Colonic mucosa (tissue), 4 donors: ENCODE results near the gene MAD1L1. TPM values are rescaled to one million over a fixed set of nuclear protein-coding genes. Genes with fewer than 3 reads are reported as not detected.

Source experiments
- DNase-seq: peaks from one replicate; pipeline ENCODE4 v3.0.0-alpha.2; 2020
- H3K27ac ChIP-seq: fragments of 200-600 bp; one replicate; pipeline ENCODE4 v1.8.0; 2021
- H3K27me3 ChIP-seq: fragments of 200-600 bp; one replicate; pipeline ENCODE4 v1.8.0; 2021
- H3K36me3 ChIP-seq: fragments of 200-600 bp; one replicate; pipeline ENCODE4 v1.8.0; 2021
- H3K4me1 ChIP-seq: fragments of 200-600 bp; one replicate; pipeline ENCODE4 v1.8.0; 2021; ENCODE audit warnings: mild to moderate bottlenecking
- H3K4me3 ChIP-seq: fragments of 200-600 bp; one replicate; pipeline ENCODE4 v1.8.0; 2021
- H3K9ac ChIP-seq, 2 donors: one replicate each; pipeline ENCODE4 v1.7.0; 2013; ENCODE audit warnings: control low read depth in 2 of 2, low read depth in 2 of 2, low read length in 2 of 2
- H3K9me3 ChIP-seq: fragments of 200-600 bp; one replicate; pipeline ENCODE4 v1.8.0; 2021
- intact Hi-C: fragments of 100-400 bp; cut with DNase I; formaldehyde crosslinking; loops from one replicate; pipeline ENCODE4 v1.14.1; 2022
- total RNA-seq, 2 donors: library from RNA; stranded (reverse); fragmentation: NEBNext Ultra II Directional in 1 of 2; extraction: Animal tissue kit (Norgen Biotek cat#: 25700) in 1 of 2; gene quantifications; one replicate each; pipeline ENCODE4 v1.2.1, GENCODE V29; 2021
- TF ChIP-seq, protein P1 (sequence below): fragments of 200-600 bp; IDR thresholded peaks from one replicate; pipeline ENCODE4 v1.8.0; 2022; ENCODE audit warnings: antibody characterized with exemption, mild to moderate bottlenecking
- donor health status: healthy.
- donor health status: DM: no; HTN: no; CAD: no.
- donor health status: DM: no; HTN: no; CAD: no.

Gene MAD1L1
- total RNA-seq, 2 donors from 2014 or later, result 18.2 to 47.0 TPM

DNA sequence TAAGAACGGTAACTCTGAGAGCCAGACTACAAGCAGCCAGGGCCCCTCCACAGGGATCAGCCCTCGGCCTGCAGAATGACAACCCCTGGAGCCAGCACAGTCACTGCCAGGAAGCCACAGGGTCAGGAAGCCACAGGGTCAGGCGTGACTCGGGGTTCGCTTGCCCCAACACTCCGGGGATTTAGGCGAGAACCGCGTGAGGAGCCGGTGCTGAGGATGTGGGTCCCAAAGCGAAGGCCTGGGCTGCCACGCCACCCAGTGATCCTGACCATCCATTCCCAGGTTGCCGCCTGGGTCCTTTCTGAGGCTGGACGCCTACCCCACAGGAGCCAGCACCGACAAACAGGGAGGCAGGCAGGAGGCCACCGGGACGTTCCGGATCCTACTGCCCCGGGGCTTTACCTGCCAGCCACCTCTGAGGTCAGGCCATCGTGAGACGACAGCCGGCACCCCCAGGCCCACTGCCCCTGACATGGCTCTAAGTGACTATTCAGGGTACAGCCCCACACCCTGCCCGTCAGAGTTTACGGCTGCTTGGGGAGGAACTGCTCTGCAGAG is 334.0 kb downstream of the MAD1L1 start:
- TF ChIP-seq, protein P1, sequence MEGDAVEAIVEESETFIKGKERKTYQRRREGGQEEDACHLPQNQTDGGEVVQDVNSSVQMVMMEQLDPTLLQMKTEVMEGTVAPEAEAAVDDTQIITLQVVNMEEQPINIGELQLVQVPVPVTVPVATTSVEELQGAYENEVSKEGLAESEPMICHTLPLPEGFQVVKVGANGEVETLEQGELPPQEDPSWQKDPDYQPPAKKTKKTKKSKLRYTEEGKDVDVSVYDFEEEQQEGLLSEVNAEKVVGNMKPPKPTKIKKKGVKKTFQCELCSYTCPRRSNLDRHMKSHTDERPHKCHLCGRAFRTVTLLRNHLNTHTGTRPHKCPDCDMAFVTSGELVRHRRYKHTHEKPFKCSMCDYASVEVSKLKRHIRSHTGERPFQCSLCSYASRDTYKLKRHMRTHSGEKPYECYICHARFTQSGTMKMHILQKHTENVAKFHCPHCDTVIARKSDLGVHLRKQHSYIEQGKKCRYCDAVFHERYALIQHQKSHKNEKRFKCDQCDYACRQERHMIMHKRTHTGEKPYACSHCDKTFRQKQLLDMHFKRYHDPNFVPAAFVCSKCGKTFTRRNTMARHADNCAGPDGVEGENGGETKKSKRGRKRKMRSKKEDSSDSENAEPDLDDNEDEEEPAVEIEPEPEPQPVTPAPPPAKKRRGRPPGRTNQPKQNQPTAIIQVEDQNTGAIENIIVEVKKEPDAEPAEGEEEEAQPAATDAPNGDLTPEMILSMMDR, result no peak
- H3K36me3 ChIP-seq, result no peaks in the 10 kb centered on the region

DNA sequence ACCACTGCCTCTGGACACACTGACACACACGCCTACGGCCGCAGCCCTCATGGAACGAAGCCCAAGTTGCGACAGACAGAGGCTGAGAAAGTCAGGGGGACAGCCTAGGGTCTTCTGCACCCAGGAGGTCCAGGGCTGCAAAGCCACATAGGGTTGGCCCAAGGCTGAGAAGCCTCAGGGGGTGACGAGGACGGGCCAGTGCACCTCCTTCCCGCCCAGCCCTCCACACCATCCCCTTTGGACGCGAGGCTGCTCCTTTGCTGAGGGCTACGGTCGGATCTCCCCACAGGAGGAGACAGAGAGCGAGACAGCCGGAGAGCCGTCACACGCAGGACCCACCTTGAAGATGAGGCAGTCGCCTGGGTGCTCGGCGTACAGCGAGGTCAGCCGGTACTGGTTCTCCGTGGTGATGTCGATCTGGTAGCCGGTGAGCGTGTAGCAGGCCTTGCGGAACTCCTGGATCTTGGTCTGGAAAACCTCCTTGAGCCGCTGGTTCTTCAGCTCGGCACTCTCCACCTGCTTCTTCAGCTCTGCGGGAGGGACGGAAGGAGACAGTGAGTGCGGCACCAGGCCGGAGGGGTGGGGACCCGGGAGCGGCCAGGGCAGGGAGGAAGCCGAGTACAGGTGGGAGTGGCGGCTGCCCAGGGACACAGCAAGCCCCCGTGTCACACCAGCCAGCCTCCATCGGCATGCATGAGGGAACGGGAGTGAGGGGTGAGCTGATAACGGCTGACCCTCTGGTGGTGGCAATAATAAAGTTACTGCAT is 334.7 kb downstream of the MAD1L1 start:
- Histone ChIP-seq H3K9me3 (no peaks in the 10 kb centered on the region), H3K27me3 (no peaks in the 10 kb centered on the region), H3K4me3 (no peak overlapping the region), H3K4me1 (no peaks in the 10 kb centered on the region), H3K9ac (no peak overlapping the region), H3K36me3 (no peaks in the 10 kb centered on the region), H3K27ac (no peak overlapping the region)
- no peak for DNase-seq
- intact Hi-C loops, result no loop called here
- TF ChIP-seq, protein P1, result no peak

More for the DNA sequence above, 334.0 kb downstream of the MAD1L1 start:
- no peaks in the 10 kb centered on the region for H3K9me3 ChIP-seq
- DNase-seq, result no peak
- no peak overlapping the region for H3K27ac ChIP-seq
- no peaks in the 10 kb centered on the region for H3K27me3 ChIP-seq
- no peak overlapping the region for H3K4me3 ChIP-seq
- H3K4me1 ChIP-seq, result no peaks in the 10 kb centered on the region
- H3K9ac ChIP-seq, result no peak overlapping the region
- intact Hi-C loops, result no loop called here

DNA sequence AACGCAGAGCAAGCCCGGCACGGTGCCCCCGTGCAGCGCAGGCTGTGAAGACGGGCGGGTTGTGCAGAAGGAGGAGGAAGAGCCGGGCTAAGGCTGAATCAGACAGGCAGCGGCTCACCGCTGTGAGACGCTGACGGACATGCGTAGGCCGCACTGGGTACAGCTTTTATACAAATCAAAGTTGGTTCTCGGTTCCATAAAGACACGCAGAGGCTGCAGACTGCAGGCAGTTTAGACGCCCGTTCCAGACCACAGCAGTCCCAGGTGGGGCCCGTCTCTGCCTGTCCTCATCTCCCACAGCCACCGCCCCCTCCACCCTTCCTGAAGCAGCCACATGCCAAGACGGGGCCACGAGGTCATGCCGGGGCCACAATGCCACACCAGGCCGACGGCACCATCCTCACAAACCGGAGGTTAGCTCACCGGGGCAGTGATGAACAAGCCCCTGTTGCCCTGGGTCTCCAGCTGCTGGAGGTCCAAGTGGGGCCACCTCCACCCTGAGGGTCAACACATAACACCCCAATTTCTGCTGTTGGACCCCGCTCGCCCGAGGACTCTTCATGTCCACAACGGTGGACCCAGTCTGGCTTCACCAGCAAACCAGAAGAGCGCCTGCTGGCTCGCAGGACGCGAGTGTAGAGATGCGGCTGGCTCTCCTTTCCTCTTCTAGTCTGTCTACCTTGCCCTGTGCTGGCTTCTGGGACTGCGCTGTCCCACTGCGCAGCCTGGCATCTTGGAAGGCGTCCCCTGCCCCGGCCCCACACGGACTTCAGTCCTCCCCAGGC is 335.5 kb downstream of the MAD1L1 start:
- no peaks in the 10 kb centered on the region for H3K36me3 ChIP-seq
- no peak for DNase-seq
- TF ChIP-seq, protein P1, result no peak

DNA sequence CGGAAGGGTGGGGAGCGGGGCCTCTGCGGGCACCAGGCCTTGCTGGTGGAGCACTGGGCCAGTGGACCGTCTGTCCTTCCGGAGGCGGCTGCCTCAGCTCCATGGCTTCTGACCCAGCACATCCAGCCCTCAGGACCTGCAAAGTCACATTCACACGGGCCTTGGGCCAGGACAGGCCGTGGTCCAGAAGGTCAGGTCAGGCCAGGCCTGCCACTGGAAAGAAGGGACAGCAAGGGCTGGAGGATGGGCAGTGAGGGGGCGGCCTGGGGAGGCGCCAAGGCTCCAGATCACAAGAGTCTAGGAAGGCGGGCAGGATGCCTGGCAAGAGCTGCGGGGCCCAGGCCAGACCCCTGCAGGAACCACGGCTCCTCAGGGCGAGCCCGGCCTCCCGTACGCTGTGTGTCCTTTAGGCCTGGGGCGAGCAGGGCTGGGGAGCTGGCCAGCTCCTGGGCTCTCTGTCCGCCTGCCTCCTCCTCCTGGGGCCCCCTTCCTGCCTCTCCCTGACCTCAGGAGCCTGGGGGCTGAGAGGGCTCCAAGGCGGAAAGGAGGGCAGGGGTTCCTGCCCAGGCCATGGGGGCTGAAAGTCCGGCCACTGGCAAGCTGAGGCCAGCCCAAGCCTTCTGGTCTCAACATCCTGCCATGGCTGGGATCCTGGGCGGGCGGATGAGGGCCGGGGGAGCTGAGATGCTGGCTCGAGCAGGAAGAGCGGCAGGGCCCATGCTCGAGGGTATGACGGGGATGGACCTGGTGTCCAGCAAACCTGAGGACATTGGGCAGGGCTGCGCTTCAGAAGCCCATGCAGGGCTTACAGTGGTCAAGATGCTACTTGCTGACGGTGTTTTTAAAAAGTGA is 336.9 kb downstream of the MAD1L1 start:
- TF ChIP-seq, protein P1, result no peak
- no peak for DNase-seq
- Histone ChIP-seq H3K27me3 (no peaks in the 10 kb centered on the region), H3K4me3 (no peak overlapping the region), H3K27ac (no peak overlapping the region), H3K36me3 (no peaks in the 10 kb centered on the region), H3K9ac (no peak overlapping the region), H3K4me1 (no peaks in the 10 kb centered on the region), H3K9me3 (no peaks in the 10 kb centered on the region)
- intact Hi-C loops, result no loop called here

More for the DNA sequence above, 335.5 kb downstream of the MAD1L1 start:
- H3K27me3 ChIP-seq, result no peaks in the 10 kb centered on the region
- no peaks in the 10 kb centered on the region for H3K4me1 ChIP-seq
- H3K27ac ChIP-seq, result no peak overlapping the region
- no peaks in the 10 kb centered on the region for H3K9me3 ChIP-seq
- no peak overlapping the region for H3K9ac ChIP-seq
- intact Hi-C loops, result no loop called here
- no peak overlapping the region for H3K4me3 ChIP-seq
